Esophagus muscularis mucosa (tissue), 2 donors: Measurements from ENCODE around the gene PCDH9.

ENCODE experiments used
- POLR2A ChIP-seq: fragments of 450-650 bp; IDR thresholded peaks from one replicate; pipeline ENCODE4 v1.6.1; 2017; ENCODE audit warnings: antibody characterized with exemption, moderate library complexity, mild to moderate bottlenecking, low read depth
- POLR2AphosphoS5 ChIP-seq, 2 donors: sonication (generic); formaldehyde crosslinking; IDR thresholded peaks; one replicate each; pipeline ENCODE4 v1.6.1; 2017; ENCODE audit warnings: antibody characterized with exemption in 2 of 2

GRCh38 chr13:66859934-66860877 is 369.9 kb downstream of the PCDH9 start:
- TF ChIP-seq POLR2AphosphoS5 (IDR thresholded peaks at IDR 0.05) (no peak), POLR2A (no peak)
